Endothelial cell (in vitro differentiated cells): ENCODE results near the gene SRGAP3. TPM values are rescaled to one million over a fixed set of nuclear protein-coding genes. Genes with fewer than 3 reads are reported as not detected.

ENCODE experiments used
- DNase-seq: peaks from one replicate; pipeline ENCODE4 v3.0.0; 2021; ENCODE audit warnings: low spot score
- H3K27ac Mint-ChIP-seq: one replicate; pipeline ENCODE4 v1.8.0; 2021; ENCODE audit warnings: mixed read lengths, inconsistent platforms; ENCODE audit not compliant: unreplicated experiment
- H3K27me3 Mint-ChIP-seq: one replicate; pipeline ENCODE4 v1.8.0; 2021; ENCODE audit warnings: mild to moderate bottlenecking, moderate library complexity, mixed read lengths, inconsistent platforms; ENCODE audit not compliant: unreplicated experiment
- H3K36me3 Mint-ChIP-seq: one replicate; pipeline ENCODE4 v1.8.0; 2021; ENCODE audit warnings: mild to moderate bottlenecking, low read depth, mixed read lengths, inconsistent platforms; ENCODE audit not compliant: unreplicated experiment
- H3K4me1 Mint-ChIP-seq: one replicate; pipeline ENCODE4 v1.8.0; 2021; ENCODE audit warnings: mild to moderate bottlenecking, mixed read lengths, inconsistent platforms; ENCODE audit not compliant: unreplicated experiment
- H3K4me3 Mint-ChIP-seq: one replicate; pipeline ENCODE4 v1.8.0; 2021; ENCODE audit warnings: mild to moderate bottlenecking, mixed read lengths, inconsistent platforms; ENCODE audit not compliant: unreplicated experiment
- H3K9me3 Mint-ChIP-seq: one replicate; pipeline ENCODE4 v1.8.0; 2021; ENCODE audit warnings: mixed read lengths, inconsistent platforms; ENCODE audit not compliant: unreplicated experiment
- CTCF ChIP-seq: fragments of 200-600 bp; sonication (generic); IDR thresholded peaks from one replicate; pipeline ENCODE4 v1.5.0; 2021; ENCODE audit warnings: antibody characterized with exemption; ENCODE audit not compliant: unreplicated experiment
- total RNA-seq: library from RNA; stranded (reverse); fragmentation: NEBNext Ultra II Directional; extraction: Animal tissue kit (Norgen Biotek cat#: 25700); gene quantifications from one replicate; pipeline ENCODE4 v1.2.1, GENCODE V29; 2021; ENCODE audit not compliant: unreplicated experiment

The SRGAP3 gene
- total RNA-seq, 1 donor from 2014 or later = 12.0 TPM

DNA sequence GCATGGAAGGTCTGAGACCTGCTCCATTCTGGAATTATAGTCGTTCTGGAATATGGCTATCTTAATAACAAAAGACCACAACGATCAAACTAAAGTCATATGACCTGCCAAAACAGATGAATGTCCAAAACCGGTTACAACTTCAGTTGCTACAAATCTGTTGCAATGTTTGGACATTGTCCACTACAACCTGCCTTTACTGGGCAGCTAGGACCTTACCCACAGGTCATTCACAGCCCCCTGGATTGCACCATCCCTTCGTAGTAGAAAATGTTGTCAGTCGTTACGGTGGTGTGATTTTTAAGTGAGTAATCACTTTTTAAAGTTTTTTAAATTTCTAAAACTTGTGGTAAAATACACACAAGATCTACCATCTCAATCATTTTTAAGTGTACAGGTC, 22.5 kb upstream of the SRGAP3 start:
- Mint-ChIP-seq H3K4me1 (peaks cover 5% of the 10 kb centered on the region), H3K9me3 (no peaks in the 10 kb centered on the region), H3K36me3 (no peaks in the 10 kb centered on the region), H3K4me3 (no peak overlapping the region), H3K27me3 (peaks cover 1% of the 10 kb centered on the region), H3K27ac (no peak overlapping the region)
- DNase-seq = no peak
- TF ChIP-seq CTCF = no peak

- Mint-ChIP-seq H3K36me3 (no peaks in the 10 kb centered on the region), H3K4me3 (no peak overlapping the region), H3K9me3 (no peaks in the 10 kb centered on the region), H3K27me3 (peaks cover 1% of the 10 kb centered on the region), H3K27ac (no peak overlapping the region), H3K4me1 (peaks cover 5% of the 10 kb centered on the region)
- no peak for DNase-seq
- TF ChIP-seq CTCF = no peak
Observed at GRCh38 chr3:9270704-9271103, 21.3 kb upstream of the SRGAP3 start.

- no peak overlapping the region for H3K4me3 Mint-ChIP-seq
- H3K9me3 Mint-ChIP-seq = no peaks in the 10 kb centered on the region
- TF ChIP-seq CTCF = no peak
- H3K27ac Mint-ChIP-seq = no peak overlapping the region
- H3K27me3 Mint-ChIP-seq = peaks cover 1% of the 10 kb centered on the region
- H3K36me3 Mint-ChIP-seq = no peaks in the 10 kb centered on the region
- no peak for DNase-seq
- H3K4me1 Mint-ChIP-seq = peaks cover 5% of the 10 kb centered on the region
Observed at GRCh38 chr3:9266716-9267115, 17.3 kb upstream of the SRGAP3 start.

GRCh38 chr3:9260305-9260704, 10.9 kb upstream of the SRGAP3 start:
- no peak overlapping the region for H3K4me3 Mint-ChIP-seq
- no peaks in the 10 kb centered on the region for H3K27me3 Mint-ChIP-seq
- no peak for DNase-seq

GRCh38 chr3:9257092-9257491, 7.6 kb upstream of the SRGAP3 start:
- no peak for DNase-seq
- Mint-ChIP-seq H3K27ac (no peak overlapping the region), H3K9me3 (no peaks in the 10 kb centered on the region), H3K4me1 (no peaks in the 10 kb centered on the region), H3K27me3 (no peaks in the 10 kb centered on the region), H3K36me3 (no peaks in the 10 kb centered on the region), H3K4me3 (no peak overlapping the region)
- no peak for TF ChIP-seq CTCF

More at GRCh38 chr3:9260305-9260704, 10.9 kb upstream of the SRGAP3 start:
- Mint-ChIP-seq H3K9me3 (no peaks in the 10 kb centered on the region), H3K4me1 (no peaks in the 10 kb centered on the region), H3K27ac (no peak overlapping the region), H3K36me3 (no peaks in the 10 kb centered on the region)
- TF ChIP-seq CTCF = no peak
